ENCODE data around the gene UBE2H. TPM values are rescaled to one million over a fixed set of nuclear protein-coding genes. Genes with fewer than 3 reads are reported as not detected.

UBE2H gene
- total and polyA plus RNA-seq, 2 of the 4 experiments (the other 2 are of a cell fraction): 34.6 to 49.4 TPM

DNA sequence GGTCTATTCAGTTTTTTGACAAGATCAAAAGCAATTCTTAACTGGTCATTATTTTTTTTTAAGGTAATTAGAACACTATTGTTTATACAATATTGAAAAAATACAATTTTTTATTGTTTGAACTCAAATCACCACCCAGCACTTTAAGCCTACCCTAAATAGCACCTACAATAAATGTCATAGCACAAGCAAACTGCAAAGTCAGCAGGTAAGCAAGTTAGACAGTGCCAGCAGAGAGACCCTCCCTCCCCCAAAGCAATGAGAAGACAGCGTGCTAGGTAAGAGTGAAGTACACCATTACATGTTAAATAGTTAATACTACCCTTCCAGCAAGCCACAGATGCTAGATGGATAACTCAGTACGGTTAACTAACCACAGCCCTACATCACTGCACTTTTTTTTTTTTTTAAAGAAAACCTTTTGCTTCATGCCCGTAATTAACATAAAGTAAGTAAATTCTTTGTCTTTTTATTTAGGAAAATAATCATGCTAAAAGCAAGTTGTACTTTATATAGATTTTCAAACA lies 120.0 kb downstream of the UBE2H start:
- Histone ChIP-seq H4K5ac (ENCODE audit: low read depth, low read length) (no peak overlapping the region), H4K8ac (ENCODE audit: low read depth in 2 of 2, low read length in 2 of 2) (peak overlapping the region in 1 of 2 experiments; percentile 32; a peak in 1 of 4 replicates), H3K23ac (ENCODE audit: low read depth, low read length) (no peak overlapping the region; the same call in 1 of the 2 replicates), H2BK5ac (ENCODE audit: low read depth, low read length, poor library complexity, severe bottlenecking) (no peak overlapping the region), H2BK20ac (ENCODE audit: low read depth, low read length) (no peak overlapping the region), H3K4me2 (ENCODE audit: low read depth, low read length) (no peak overlapping the region), H3K4me1 (ENCODE audit: control insufficient read depth, insufficient read depth, low read length) (peaks cover 19% of the 10 kb centered on the region), H3K4ac (ENCODE audit: low read depth, low read length) (peak overlapping the region; percentile 81), H4K20me1 (ENCODE audit: insufficient read depth, low read length) (no peaks in the 10 kb centered on the region), H3K56ac (ENCODE audit: extremely low read depth, insufficient read depth, low read length) (no peak overlapping the region), H3K27ac (ENCODE audit: insufficient read depth, low read length) (no peak overlapping the region), H2BK15ac (ENCODE audit: low read depth, low read length) (peak overlapping the region; percentile 96; the same call in 1 of the 3 replicates), H2BK120ac (ENCODE audit: low read depth, low read length) (peak overlapping the region; percentile 76; the same call in 1 of the 2 replicates), H2AK9ac (replicated peaks; ENCODE audit: low read depth, low read length, poor library complexity) (no peak overlapping the region), H3K9me3 (ENCODE audit: control insufficient read depth, insufficient read depth, low read length) (no peaks in the 10 kb centered on the region), H3K36me3 (ENCODE audit: control insufficient read depth, insufficient read depth, low read length) (peaks cover 32% of the 10 kb centered on the region), H3K4me3 (ENCODE audit: insufficient read depth, low read depth, low read length) (no peak overlapping the region), H4K91ac (ENCODE audit: insufficient read depth, low read depth, low read length) (peak overlapping the region; percentile 37; the same call in 1 of the 2 replicates), H2AK5ac (ENCODE audit: low read depth, low read length) (peak overlapping the region; percentile 96), H2AFZ (replicated peaks; ENCODE audit: low read length, poor library complexity) (no peak overlapping the region), H3K79me1 (ENCODE audit: low read depth in 1 of 2, low read length in 2 of 2) (peaks cover 13 to 48% of the 10 kb centered on the region in 2 experiments), H3K9ac (ENCODE audit: low read depth, low read length) (no peak overlapping the region), H3K18ac (ENCODE audit: low read depth, low read length) (no peak overlapping the region), H3K9me1 (ENCODE audit: insufficient read depth, low read length) (peaks cover 29% of the 10 kb centered on the region), H3K27me3 (ENCODE audit: control insufficient read depth, insufficient read depth, low read length) (no peaks in the 10 kb centered on the region), H3K14ac (replicated peaks; ENCODE audit: low read depth, low read length) (no peak overlapping the region; the same call in 1 of the 2 replicates)
- BruUV-seq (replicated peaks): no TSS peak
- no peak for TF ChIP-seq RAD21 (IDR thresholded peaks at IDR 0.05; ENCODE audit: low read length)
- peak; percentile 62 for TF ChIP-seq MAFK (IDR thresholded peaks at IDR 0.05; ENCODE audit: low read depth, low read length)
- TF ChIP-seq, protein P1, sequence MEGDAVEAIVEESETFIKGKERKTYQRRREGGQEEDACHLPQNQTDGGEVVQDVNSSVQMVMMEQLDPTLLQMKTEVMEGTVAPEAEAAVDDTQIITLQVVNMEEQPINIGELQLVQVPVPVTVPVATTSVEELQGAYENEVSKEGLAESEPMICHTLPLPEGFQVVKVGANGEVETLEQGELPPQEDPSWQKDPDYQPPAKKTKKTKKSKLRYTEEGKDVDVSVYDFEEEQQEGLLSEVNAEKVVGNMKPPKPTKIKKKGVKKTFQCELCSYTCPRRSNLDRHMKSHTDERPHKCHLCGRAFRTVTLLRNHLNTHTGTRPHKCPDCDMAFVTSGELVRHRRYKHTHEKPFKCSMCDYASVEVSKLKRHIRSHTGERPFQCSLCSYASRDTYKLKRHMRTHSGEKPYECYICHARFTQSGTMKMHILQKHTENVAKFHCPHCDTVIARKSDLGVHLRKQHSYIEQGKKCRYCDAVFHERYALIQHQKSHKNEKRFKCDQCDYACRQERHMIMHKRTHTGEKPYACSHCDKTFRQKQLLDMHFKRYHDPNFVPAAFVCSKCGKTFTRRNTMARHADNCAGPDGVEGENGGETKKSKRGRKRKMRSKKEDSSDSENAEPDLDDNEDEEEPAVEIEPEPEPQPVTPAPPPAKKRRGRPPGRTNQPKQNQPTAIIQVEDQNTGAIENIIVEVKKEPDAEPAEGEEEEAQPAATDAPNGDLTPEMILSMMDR (conservative IDR thresholded peaks at IDR 0.05; ENCODE audit: low read depth, low read length): no peak
- TF ChIP-seq RCOR1 (IDR thresholded peaks at IDR 0.05; ENCODE audit: insufficient replicate concordance, low read length): no peak
- intact Hi-C loops (cut with micrococcal nuclease): no loop called here
- WGBS, 2 experiments (ENCODE audit: extremely low coverage in 2 of 2, insufficient read length in 1 of 2): no CpG with 5 or more reads among the region's 3 CpGs
- ATAC-seq (ENCODE audit: low read depth): no peak
- POLR2A ChIA-PET (ENCODE audit: unreplicated experiment): no interaction called here
- CTCF ChIA-PET: no interaction called here
- no peak for DNase-seq
- dilution Hi-C loops (cut with HindIII; ENCODE audit: low sequenced_read_pairs, unreplicated experiment): no loop called here
- in situ Hi-C loops (cut with MboI; ENCODE audit: low sequenced_read_pairs): no loop called here

All from IMR-90 (cell line).